ENCODE results near the gene PPFIA4.

The PPFIA4 gene

GRCh38 chr1:203085528-203086406 is 59.5 kb downstream of the PPFIA4 start, which contains the start of gene MYOG:
Gene MYOG (minus strand): TSS chr1:203086012. CDS start chr1:203085961, 51 bp downstream.
- DNase-seq = peak; percentile 57

GRCh38 chr1:203086992-203087763 is 60.9 kb downstream of the PPFIA4 start:
- no peak for DNase-seq

GRCh38 chr1:203088441-203088840 is 62.1 kb downstream of the PPFIA4 start:
- no peak for DNase-seq

GRCh38 chr1:203089001-203089650 is 62.8 kb downstream of the PPFIA4 start:
- no peak for DNase-seq

- no peak for DNase-seq
Measured at GRCh38 chr1:203089651-203090045, 63.4 kb downstream of the PPFIA4 start.

GRCh38 chr1:203090421-203091198 is 64.3 kb downstream of the PPFIA4 start:
- no peak for DNase-seq

- no peak for DNase-seq
Measured at GRCh38 chr1:203091199-203091477, 64.8 kb downstream of the PPFIA4 start.

GRCh38 chr1:203091761-203092330 is 65.6 kb downstream of the PPFIA4 start:
- no peak for DNase-seq

- DNase-seq = no peak
Measured at GRCh38 chr1:203093754-203094410, 67.6 kb downstream of the PPFIA4 start.

GRCh38 chr1:203095061-203095690 is 68.9 kb downstream of the PPFIA4 start:
- no peak for DNase-seq

- DNase-seq = no peak
Measured at GRCh38 chr1:203096566-203096965, 70.3 kb downstream of the PPFIA4 start.

- no peak for DNase-seq
Measured at GRCh38 chr1:203097001-203097400, 70.7 kb downstream of the PPFIA4 start.

- DNase-seq = no peak
Measured at GRCh38 chr1:203098445-203098844, 72.2 kb downstream of the PPFIA4 start.

- DNase-seq = no peak
Measured at GRCh38 chr1:203098914-203099520, 72.7 kb downstream of the PPFIA4 start.

GRCh38 chr1:203099805-203100515 is 73.7 kb downstream of the PPFIA4 start:
- no peak for DNase-seq

- no peak for DNase-seq
Measured at GRCh38 chr1:203100516-203100869, 74.2 kb downstream of the PPFIA4 start.

- DNase-seq = no peak
Measured at GRCh38 chr1:203101813-203102634, 75.7 kb downstream of the PPFIA4 start.

- no peak for DNase-seq
Measured at GRCh38 chr1:203103216-203103615, 76.9 kb downstream of the PPFIA4 start.

- DNase-seq = no peak
Measured at GRCh38 chr1:203103829-203104495, 77.7 kb downstream of the PPFIA4 start.
